HG03571 (cell line): ENCODE measurements around the gene SEMA5A.

ENCODE experiments used
- ATAC-seq: cut with Tn5 transposase; IDR thresholded peaks from one replicate; pipeline ENCODE4 v1.9.1; 2021; ENCODE audit not compliant: unreplicated experiment

SEMA5A gene, protein sequence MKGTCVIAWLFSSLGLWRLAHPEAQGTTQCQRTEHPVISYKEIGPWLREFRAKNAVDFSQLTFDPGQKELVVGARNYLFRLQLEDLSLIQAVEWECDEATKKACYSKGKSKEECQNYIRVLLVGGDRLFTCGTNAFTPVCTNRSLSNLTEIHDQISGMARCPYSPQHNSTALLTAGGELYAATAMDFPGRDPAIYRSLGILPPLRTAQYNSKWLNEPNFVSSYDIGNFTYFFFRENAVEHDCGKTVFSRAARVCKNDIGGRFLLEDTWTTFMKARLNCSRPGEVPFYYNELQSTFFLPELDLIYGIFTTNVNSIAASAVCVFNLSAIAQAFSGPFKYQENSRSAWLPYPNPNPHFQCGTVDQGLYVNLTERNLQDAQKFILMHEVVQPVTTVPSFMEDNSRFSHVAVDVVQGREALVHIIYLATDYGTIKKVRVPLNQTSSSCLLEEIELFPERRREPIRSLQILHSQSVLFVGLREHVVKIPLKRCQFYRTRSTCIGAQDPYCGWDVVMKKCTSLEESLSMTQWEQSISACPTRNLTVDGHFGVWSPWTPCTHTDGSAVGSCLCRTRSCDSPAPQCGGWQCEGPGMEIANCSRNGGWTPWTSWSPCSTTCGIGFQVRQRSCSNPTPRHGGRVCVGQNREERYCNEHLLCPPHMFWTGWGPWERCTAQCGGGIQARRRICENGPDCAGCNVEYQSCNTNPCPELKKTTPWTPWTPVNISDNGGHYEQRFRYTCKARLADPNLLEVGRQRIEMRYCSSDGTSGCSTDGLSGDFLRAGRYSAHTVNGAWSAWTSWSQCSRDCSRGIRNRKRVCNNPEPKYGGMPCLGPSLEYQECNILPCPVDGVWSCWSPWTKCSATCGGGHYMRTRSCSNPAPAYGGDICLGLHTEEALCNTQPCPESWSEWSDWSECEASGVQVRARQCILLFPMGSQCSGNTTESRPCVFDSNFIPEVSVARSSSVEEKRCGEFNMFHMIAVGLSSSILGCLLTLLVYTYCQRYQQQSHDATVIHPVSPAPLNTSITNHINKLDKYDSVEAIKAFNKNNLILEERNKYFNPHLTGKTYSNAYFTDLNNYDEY

DNA sequence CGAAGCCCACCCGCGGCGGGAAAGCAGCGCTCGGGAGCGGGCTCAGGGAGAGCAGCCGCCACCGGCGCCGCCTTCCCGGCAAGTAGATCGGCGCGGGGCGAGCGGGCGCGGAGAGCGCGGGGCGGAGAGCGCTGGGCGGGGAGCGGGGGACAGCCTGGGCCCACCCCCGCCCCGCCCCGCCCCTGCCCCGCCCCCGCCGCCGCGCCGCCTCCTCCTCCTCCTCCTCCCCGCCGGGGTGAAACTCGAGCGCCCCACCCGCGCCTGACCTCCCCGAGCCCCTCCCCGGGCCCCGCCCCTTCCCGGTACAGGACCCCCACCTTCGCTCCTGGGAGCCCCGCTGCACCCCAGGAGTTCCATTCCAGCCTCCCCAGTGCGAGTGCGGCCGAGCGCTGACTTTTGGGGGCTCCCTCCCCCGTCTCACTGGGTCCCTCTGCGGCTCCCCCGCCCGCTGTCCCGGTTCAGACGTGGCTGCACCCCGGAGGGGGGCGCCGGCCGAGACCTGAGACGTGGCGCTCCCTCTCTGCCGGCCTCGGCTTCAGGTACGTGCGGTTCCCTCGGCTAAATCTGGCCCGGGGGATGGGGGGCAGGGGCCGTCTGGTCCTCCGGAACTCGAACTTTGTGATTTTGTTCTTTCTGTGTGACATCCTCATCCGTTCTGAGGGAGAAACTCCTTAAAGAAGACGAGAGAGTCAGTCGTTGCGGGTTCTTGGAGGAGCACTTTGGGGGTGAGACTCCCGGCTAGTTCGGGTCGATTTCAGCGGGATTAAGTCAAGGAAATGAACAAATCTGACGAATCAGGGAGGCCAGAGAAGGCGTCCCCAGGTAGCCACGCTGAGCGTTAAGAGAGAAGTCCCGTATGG, at the start of gene SEMA5A:
Gene SEMA5A, minus strand, starts transcription at position 84 of the 860 bp plus-strand sequence. CDS start 166,129 bp downstream, outside the sequence.
- no peak for ATAC-seq

DNA sequence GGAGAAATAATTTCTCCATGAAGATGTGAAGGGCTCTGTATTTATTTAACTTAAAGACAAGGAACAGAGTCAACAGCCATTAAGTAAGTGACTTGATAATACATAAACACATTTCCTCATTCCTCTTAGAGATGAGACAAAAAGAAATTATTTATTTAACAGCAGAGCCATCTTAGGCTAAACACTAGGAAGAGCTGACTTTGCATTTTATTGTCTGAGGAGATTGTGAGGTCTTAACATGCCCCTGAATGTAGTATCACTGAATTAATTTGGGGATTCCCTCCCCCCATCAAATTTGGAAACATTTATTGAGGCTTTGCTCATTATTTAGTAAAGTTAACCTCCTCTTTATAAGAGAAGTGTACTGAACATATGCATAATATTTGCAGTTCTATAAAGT, 49.0 kb upstream of the SEMA5A start:
- no peak for ATAC-seq

DNA sequence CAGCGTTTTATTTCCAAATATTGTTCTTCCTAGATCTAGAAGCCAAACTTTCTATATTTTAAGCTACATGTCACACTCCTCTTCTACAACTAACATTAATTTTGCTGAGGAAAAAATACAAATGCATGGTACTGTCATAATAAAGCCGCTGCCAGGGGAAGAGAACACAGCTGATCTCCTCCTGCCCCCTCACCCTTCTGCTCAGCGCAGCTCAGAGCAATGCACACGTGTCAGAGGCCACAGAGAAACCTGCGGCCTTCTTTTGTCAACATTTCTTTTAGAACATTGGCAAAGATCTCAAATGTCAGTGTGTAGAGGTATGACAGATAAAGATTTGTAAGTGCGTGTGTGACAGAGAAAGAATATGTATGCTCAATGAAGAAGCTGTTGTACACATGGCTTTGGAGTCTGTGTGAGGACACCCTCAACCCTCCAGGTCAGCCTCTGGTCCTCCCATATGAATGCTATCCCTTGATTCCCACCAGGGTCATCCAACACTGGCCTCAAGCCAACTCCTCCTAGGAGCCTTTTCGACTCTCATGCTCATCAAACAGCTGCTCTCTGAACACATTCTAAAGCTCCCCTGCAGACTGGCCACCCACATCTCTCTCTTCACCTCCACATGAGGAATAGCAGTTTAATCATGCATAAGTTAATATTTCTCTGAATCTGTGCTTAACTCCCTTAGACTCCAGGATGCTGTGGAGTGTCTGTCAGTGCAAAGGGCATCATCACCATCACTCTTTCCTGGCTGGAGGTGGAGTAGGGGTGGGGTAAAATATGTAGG, 43.4 kb upstream of the SEMA5A start:
- no peak for ATAC-seq

DNA sequence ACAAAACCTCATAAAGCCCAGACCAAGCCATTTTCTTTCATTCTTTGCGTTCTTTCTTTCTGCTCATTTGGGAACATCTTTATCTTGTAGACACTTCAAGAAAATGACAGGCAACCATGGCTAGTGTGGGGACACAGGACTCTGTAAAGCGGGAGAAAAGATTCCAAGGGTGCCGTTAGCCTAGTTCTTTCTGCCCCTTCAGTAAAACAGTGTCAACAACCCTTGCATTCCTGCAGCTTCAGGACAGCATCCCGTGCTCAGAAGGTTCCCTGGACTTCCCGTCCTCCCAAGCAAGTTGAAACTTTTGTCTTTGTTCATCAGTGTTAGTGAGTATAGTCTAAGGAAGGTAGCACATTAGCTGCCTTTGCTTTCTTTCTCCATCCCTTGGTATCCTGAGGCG, 42.4 kb upstream of the SEMA5A start:
- ATAC-seq = no peak

DNA sequence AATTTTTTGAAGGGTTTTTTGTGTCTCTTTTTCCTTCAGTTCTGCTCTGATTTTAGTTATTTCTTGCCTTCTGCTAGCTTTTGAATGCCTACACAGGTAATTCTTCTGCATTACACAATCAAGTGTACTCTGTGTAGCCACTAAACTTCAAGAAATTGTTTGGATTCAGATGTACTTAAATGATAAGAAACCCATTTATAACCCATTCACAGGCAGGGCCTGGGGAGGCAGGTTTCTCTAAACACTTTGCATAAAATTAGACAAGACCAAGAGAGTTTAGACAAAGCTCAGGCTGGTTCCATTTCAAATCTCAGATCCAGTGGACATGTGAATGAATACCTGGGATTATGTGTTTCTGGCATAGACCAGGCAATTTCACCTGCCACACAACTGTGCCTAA, 41.3 kb upstream of the SEMA5A start:
- no peak for ATAC-seq

DNA sequence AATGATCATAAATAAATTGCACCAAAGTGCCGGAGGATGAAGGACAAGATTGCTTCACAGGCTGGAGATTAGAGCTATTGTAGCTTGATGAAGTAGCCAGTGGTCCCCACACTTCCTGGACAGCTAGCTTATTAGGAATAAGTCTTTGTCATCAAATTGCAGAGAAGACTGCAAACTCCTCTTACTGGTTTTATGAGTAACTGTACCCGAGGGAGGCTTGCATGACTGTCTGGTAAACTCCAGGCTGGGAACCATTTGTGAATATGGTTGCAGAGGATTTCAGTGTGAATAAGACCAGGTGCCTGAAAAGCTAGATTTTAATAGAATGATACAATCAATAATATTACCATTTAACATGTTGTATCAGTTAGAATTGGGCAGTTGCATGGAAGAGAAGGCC, 36.5 kb upstream of the SEMA5A start:
- no peak for ATAC-seq

DNA sequence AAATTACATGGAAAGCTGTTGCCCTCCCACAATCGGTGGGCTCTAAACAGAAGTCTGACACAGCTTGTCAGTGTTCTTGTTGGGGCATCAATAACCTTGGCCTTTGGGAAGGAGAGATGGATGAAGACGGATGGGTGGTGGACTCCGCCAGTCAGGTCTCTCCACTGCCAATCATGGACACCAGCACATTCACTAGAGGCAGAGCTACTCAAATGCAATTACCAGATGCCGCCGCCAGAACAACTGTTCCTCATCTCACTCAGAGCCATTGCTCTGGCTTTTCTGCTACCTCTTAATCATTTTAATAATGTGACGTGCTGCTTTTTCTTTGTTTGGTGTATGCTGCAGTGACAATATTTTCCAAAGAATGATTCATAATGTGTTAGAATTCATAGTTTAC, 27.9 kb upstream of the SEMA5A start:
- ATAC-seq = no peak

DNA sequence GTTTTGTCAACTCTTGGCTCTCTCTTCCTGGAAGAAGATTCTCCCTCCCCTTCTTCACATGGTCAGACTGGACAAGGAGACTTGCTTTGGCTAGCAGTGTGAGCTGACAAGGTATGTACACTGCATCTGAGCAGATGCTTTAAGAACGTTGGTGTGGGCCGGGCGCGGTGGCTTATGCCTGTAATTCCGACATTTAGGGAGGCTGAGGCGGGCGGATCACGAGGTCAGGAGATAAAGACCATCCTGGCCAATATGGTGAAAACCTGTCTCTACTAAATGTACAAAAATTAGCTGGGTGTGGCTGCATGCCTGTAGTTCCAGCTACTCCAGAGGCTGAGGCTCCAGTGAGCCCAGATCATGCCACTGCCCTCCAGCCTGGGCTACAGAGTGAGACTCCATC, 26.4 kb upstream of the SEMA5A start:
- ATAC-seq = no peak

DNA sequence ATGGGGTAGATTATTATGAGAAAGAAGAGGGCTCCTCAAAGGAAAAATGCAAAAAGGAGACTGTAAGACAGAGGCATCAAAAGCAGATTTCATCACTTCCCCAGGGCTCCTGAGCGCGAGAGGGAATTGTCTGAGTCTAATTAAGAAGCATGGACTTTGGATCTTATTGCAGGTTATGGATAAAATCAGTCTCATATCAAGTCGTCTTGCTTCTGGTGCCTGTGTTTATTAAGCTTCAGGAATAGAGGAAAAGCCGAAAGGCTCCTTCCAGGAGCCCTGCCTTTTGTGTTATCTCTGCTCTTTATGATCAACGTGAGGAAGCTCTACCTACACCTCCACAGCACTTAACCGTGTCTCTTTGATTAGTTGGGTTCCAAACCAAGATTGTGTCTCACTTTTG, 25.0 kb upstream of the SEMA5A start:
- ATAC-seq = no peak

DNA sequence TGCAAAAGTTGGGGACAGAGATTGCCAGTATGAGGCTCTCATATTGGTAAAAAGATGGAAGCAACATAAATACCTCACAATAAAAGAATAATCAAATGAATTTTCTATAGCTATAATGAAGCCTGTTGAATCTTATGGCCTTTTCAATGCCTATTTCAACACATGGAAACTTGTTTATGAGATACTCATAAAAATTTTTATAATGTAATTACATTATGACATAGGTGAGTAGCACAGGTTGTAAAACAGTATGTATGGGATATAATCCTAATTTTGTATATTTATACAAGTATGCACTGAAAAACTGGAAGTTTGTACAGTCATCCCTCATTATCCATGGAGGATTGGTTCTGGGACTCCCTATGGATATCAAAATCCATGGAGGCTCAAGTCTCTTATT, 21.2 kb upstream of the SEMA5A start:
- ATAC-seq = no peak

DNA sequence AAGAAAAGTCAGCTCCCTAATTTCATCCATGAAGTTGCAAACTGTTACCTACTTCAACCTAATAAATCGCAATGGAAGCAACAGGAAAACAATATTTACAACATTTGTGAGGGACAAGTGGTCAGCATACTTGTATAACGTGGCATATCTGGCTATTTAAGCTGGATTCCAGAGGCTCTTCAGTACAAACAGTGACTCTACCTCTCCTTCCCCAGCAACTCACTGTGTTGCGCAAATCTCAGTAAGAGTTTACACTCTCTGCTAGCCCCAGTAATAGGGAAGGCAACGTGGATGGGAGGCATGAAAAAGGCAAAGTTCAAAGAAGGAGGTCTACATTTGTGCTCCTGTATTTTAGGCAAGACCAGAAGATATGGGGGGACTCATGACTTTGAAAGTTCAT, 18.9 kb upstream of the SEMA5A start:
- ATAC-seq = no peak

DNA sequence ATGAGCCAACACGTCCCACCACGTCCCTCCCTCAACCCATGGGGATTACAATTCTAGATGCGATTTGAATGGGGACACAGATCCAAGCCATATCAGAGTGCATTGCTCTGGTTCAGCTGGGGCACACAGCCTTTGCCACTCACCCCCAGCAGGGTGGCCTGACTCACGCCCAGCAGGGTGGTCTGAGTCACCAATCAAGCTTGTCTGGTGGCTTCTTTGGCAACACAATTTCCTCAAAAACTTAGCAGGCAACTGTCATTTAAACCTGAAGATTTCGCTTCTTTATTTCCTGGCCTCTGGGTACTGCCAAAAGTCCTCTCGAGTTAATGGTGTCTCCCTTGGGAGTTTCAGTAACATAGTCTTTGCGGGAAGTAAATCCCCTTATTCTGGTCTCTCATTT, 16.3 kb upstream of the SEMA5A start:
- no peak for ATAC-seq

DNA sequence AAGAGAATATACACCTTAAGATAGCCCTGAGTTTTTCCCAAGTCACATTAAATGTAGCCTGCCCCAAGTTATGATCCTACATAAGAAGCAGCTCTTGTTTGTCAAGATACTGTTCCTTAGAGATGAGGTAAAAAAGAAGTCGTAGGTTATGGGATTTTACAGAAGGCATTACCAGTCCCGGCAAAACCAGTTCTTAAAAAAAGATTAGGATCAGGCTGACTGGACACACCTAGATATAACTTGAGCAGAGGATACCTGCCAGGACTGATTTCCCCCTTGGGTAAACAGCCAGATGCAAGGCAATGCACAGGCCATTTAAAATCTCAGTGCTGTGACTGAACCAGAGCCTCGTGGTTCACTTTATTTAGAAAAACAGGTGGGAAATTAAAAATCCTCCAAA, 14.1 kb upstream of the SEMA5A start:
- ATAC-seq = no peak

DNA sequence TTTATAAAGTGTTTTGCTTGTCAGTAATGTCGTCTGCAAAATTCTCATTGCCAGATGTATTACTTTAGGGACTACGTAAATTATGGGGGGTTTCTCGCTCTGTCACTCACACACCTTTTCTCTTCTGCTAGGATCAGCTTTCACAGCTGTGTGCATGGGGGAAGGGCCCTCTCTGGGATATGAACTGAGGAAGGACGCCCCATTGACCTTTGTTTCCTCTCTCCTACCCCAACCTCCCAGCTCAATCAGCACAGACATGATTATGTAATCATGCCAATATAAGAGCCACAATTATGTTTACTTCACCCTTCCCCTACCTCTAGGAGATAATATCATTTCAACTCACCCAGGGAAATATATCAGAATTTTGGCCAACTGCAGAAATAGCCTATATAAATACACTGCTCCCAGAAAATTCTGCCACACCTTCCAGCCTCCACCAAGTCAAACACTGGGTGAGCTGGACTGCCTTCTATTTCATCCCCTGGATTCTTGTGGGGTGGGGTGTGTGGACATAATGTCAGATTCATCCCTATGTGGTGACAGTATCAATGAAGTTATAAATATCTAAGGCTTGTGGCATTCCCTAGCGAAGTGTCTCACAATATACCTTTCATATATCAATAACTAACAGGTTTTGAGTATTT, 12.6 kb upstream of the SEMA5A start:
- no peak for ATAC-seq

DNA sequence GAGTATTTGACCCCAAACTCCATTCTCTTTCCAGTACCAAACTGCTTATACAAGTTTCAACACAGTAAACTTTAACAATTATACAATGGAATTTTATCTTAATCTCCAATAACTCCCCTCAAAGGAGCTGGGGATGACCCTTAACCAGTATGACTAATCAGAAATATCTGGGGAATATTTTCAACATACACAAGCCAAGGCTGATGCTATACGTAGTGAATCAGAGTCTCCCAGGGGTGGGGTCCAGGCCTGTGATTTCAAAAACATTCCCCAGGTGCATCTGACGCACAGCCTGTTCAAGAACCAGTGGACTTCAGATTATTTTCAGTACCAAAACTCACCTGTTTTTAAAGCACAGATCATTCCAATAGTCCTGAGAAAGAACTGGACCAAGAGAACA, 11.8 kb upstream of the SEMA5A start:
- ATAC-seq = no peak

DNA sequence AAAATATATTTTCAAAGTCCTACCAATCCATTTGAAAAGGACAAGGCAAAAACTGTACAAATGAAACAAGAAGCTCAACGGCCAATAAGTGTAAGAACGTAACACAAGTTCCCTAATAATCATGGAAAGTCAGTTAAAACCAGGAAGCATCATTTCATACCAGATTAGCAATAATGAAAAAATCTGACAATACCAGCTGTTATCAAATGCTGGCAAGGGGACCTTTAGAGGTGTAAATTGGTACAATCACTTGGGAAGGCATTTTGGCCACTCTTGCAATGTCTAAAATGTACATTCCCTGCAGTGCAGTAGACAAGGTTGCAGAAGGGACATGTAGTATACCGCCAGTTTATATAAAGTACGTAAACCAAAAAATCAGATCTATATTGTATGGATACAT, 10.1 kb upstream of the SEMA5A start:
- no peak for ATAC-seq

DNA sequence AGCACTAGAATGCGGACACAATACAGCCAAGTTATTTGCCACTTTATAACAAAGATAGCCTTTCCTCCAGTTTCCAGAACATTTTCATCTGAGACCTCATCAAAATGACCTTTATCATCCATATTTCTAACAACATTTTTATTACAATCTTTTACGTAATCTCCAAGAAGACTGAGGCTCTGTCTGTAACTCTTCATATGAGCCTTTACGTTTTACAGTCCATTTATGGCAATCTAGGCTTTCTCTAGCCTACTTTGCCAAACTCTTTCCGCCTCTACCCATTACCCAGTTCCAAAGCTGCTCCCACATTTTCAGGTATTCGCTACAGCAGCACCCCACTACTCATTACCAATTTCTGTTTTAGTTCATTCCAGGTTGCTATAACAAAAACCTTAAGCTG, 8.2 kb upstream of the SEMA5A start:
- ATAC-seq = no peak

DNA sequence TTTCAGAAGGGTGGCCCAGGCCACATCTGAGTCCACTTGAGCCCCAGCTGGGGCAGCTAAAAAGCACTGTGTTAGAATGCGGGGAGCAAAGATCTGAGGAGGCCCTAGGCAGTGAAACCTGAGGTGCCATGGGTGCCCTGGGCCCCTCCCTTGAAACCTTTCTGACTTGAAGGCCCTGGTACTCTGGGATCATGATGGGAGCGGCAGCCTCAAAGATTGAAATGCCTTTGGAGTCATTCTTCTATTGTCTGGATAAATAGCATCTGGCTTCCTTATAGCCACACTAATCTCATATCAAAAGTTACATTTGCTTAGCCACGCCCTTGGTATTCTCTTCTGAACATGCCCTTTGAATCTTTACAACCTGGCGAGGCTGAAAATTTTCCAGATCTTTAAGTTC, 7.7 kb upstream of the SEMA5A start:
- ATAC-seq = no peak
